Right renal cortex interstitium (tissue), 3 donors: ENCODE results near the gene CLSTN1. TPM values are rescaled to one million over a fixed set of nuclear protein-coding genes. Genes with fewer than 3 reads are reported as not detected.
A peak's percentile ranks its signal among the peaks of the same experiment; 100 is the strongest.

Experiments used
- DNase-seq, 3 donors: peaks; one replicate each; pipeline ENCODE4 v3.0.0-alpha.2; 2013; ENCODE audit warnings: low read depth in 3 of 3, low spot score in 2 of 3
- polyA plus RNA-seq, 3 donors: library from polyadenylated mRNA; unstranded; fragments of 120-200 nt; gene quantifications; one replicate each; pipeline ENCODE4 v1.2.1, GENCODE V29; 2013; ENCODE audit not compliant: insufficient read length in 3 of 3

Gene CLSTN1
- polyA plus RNA-seq, 3 donors: 127 to 142 (median 137) TPM

- DNase-seq: no peak
These were observed 90.5 kb downstream of the CLSTN1 start for GRCh38 chr1:9733160-9733789.

- DNase-seq: no peak
These were observed 91.4 kb downstream of the CLSTN1 start for GRCh38 chr1:9732123-9732971.

- no peak for DNase-seq
These were observed 92.2 kb downstream of the CLSTN1 start for GRCh38 chr1:9731561-9731960.

GRCh38 chr1:9731051-9731537 is 92.7 kb downstream of the CLSTN1 start:
- no peak for DNase-seq

DNA sequence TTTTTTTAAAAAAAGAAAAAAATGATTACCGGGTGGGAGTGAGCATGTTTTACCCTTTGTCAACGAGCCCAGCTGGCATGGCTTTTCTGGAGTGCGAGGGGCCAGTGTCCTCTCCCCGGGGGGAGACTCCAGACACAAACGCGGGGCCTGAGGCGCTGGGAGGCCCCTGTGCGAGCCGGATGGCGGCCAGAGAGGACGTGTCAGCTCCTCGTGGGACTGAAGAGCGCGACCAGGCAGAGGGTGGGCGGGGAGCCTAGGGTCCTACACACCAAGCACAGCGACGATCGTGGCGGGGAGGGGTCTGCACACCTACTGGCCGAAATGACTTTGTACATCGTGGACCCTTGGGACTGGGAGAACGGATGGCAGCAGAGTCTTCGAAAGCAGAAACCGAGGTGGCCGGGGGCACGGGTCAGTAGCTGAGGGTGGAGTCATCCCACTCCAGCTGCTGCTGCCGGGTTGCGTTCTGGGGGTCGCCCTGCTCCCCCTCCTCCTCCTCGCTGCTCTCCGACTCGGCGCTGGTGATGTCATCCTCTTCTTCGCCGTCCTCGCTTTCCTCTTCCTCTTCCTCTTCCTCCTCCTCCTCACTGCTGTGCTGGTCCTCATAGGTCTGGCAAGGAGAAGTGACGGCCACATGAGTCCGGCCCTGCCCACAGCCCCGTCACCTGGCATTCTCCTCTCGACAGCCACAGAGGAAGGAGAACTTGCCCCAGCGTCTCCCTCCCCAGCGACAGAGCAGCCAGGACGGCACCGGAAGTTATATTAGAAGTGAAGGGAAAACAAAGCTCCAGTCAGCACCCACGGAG is 93.5 kb downstream of the CLSTN1 start:
- no peak for DNase-seq

GRCh38 chr1:9729523-9729922 is 94.2 kb downstream of the CLSTN1 start:
- no peak for DNase-seq

DNA sequence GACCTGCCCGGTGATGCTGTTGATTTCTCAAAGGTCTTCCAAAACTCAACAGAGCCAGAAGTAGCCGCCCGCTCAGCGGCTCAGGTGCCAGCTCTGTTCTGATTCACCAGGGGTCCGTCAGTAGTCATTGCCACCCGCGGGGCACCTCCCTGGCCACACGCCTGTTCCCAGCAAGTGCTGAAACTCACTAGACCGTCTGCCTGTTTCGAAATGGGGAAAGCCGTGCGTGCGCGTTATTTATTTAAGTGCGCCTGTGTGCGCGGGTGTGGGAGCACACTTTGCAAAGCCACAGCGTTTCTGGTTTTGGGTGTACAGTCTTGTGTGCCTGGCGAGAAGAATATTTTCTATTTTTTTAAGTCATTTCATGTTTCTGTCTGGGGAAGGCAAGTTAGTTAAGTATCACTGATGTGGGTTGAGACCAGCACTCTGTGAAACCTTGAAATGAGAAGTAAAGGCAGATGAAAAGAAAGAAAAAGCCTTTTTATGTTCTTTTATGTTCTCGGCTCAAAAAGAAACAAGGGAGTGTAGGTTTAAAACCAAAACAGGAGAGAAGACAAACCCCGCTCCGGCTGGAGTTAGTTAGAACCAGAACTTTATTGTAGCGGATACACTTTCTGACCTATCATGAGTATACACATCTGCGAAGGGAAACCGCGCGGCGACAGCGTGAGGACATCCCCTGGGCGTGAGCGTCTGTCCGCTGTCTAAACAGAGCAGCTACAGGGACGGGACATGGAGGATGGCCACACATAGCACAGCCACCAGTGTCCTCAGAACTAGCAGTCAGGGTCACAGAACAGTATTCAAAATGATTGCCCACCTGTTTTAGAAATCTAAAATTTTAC is 95.1 kb downstream of the CLSTN1 start:
- DNase-seq: no peak

GRCh38 chr1:9726905-9727595 is 96.7 kb downstream of the CLSTN1 start:
- DNase-seq: no peak

- DNase-seq: no peak
These were observed 97.4 kb downstream of the CLSTN1 start for GRCh38 chr1:9726406-9726805.

DNA sequence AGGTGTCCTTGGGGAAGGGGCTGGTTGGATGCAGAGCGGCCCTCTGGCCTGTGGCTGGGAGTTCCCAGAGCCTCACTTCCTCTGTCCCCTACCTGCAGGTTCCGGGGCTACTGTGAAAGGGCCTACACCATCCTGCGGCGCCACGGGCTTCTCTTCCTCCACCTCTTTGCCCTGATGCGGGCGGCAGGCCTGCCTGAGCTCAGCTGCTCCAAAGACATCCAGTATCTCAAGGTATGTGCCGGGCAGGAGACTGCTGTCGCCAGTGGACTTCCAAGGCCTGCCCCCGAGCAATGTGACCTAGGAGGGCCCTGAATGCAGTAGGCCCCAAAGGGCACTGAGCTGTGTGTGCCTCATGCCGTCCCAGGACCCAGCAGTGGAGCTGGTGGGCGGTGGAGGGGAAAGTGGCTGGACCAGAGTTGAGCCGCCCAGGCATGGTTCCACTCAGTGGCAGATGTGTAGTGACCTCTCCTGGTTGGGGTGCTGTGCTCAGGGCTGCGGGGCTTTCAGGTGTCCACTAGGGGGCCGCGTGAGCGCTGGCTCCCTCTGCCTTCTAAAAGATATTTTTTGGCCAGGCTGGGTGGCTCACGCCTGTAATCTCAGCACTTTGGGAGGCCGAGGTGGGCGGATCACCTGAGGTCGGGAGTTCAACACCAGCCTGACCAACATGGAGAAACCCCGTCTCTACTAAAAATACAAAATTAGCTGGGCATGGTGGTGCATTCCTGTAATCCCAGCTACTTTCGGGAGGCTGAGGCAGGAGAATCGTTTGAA is 98.9 kb downstream of the CLSTN1 start:
- no peak for DNase-seq

DNA sequence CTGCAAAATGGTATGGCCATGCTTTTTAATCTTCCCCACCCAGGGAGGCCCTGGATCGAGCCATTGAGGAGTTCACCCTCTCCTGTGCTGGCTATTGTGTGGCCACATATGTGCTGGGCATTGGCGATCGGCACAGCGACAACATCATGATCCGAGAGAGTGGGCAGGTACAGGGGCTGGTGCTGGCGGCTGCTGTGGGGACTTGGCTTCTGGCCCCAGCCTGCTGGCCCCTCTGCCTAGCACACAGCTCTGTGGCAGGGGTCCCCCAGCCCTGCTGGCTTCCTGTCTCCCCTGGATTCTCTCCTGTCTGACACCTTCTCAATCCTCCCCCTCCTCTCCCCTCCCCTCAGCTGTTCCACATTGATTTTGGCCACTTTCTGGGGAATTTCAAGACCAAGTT is 99.8 kb downstream of the CLSTN1 start:
- no peak for DNase-seq

GRCh38 chr1:9723068-9723805 is 100.5 kb downstream of the CLSTN1 start:
- DNase-seq: no peak

DNA sequence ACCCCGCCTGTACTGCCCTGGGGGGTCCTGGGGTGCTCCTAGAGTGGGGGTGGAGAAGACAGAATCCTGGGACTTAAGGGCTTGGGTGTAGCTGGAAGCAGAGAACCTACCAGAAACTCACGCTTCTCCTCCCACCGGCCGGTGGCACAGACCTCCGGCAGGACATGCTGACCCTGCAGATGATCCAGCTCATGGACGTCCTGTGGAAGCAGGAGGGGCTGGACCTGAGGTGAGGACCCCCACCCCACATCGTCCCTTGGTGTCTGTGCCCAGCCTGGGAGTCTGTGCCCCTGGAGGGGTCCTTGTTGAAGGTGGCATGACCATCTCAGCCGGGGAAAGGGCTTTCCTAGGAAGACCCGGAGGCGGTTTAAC is 101.4 kb downstream of the CLSTN1 start:
- no peak for DNase-seq

GRCh38 chr1:9721606-9722377 is 102.0 kb downstream of the CLSTN1 start:
- DNase-seq: peak in 1 of 3 donors; percentile 15

DNA sequence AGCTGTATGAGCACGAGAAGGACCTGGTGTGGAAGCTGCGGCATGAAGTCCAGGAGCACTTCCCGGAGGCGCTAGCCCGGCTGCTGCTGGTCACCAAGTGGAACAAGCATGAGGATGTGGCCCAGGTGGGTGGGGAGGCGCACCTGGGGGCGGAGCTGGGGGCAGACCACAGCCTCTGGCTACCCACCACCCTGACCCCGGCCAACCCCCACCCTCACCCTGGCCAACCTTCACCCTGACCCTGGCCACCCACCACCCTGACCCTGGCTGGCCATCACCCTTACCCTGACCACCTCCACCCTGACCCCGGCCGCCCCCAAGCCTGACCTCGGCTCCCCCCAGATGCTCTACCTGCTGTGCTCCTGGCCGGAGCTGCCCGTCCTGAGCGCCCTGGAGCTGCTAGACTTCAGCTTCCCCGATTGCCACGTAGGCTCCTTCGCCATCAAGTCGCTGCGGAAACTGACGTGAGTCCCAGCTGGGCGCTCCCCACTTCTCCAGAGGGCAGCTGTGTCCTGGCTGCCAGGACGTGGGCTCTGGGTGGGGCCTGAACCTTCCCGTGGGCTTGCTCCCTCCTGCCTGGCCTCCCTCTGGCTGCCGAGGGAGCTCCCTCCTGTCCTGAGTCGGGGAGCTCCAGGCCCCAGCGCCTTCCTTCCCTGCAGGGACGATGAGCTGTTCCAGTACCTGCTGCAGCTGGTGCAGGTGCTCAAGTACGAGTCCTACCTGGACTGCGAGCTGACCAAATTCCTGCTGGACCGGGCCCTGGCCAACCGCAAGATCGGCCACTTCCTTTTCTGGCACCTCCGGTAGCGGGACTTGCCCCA is 102.8 kb downstream of the CLSTN1 start:
- DNase-seq: no peak

DNA sequence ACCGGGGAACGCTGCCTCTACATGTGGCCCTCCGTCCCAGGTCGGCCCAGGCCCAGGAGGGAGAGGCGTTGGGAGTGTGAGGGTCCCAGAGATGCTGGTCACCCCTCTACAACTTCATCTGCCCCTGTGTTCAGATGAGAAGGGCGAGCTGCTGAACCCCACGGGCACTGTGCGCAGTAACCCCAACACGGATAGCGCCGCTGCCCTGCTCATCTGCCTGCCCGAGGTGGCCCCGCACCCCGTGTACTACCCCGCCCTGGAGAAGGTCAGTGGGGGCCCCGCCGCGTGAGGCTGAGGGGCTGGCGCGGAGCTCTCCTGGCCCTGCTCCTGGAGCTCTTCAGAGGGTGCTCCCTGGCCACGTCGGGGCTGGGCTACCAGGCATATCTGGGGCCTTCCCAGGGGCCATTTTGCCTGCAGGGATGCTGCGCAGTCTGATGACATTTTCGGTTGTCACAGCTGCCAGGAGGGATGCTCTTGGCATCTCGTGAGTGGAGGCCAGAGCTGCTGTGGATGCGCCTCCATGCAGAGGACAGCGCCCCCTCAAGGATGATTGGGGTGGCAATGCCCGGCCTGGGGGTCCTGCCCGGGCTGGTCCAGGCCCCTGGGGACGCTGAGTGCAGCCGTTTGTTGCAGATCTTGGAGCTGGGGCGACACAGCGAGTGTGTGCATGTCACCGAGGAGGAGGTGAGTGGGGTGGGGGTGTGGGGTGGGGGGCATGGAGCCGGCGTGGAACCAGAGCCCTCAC is 103.6 kb downstream of the CLSTN1 start:
- no peak for DNase-seq
